D721Med (cell line): ENCODE data around the gene ENAH.

Experiments used
- DNase-seq: peaks from one replicate; pipeline ENCODE4 v3.0.0; 2011; ENCODE audit warnings: low spot score; ENCODE audit not compliant: insufficient read length
- FAIRE-seq: peaks from 2 replicates; lab custom pipeline; 2011; peaks lifted over from hg19 to GRCh38; lab: Jason Lieb, UNC
- TF ChIP-seq, protein P1 (sequence below): IDR thresholded peaks from 2 replicates; pipeline ENCODE4 v1.5.1; 2012; ENCODE audit warnings: mild to moderate bottlenecking, control low read depth; ENCODE audit not compliant: insufficient read depth; ENCODE audit errors: missing control alignments

ENAH gene

DNA sequence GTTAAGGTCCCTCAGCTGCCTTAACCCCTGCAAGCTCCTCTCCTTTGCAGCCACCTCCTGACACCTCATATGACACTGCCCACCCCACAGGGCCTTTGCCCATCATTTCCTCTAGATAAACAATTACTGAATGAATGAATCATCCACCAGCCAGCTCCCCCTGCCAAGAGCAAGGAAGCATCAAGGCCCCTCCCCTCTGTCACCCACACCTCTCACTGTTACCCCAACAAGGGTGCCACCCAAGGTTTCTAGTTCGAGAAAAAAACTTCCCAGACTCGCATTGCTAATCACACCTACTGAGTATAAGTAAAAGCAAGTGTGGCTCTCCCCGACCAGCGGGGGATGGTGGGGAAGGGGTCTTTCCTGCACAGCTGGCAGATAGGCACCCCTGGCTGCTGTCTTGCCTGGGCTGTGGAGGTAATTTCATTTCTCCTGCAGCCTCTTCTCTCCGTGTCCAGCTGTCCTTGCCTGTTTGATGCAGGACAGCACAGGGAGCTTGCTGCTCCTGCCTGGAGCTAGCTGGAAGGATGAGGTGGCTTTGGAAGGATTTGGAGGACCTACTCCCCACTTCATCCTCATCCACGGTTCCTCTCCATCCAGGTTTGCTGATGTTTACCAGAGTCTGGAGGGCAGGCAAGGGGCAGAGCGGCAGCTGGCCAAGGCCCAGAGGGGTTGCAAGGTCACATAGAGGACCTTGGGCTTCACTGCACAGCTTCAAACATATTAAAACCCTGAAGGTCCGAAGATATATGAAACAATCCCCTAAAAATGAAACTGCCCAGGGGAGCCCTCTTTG is 192.0 kb downstream of the ENAH start:
- DNase-seq, result no peak
- no peak for FAIRE-seq
- TF ChIP-seq, protein P1, sequence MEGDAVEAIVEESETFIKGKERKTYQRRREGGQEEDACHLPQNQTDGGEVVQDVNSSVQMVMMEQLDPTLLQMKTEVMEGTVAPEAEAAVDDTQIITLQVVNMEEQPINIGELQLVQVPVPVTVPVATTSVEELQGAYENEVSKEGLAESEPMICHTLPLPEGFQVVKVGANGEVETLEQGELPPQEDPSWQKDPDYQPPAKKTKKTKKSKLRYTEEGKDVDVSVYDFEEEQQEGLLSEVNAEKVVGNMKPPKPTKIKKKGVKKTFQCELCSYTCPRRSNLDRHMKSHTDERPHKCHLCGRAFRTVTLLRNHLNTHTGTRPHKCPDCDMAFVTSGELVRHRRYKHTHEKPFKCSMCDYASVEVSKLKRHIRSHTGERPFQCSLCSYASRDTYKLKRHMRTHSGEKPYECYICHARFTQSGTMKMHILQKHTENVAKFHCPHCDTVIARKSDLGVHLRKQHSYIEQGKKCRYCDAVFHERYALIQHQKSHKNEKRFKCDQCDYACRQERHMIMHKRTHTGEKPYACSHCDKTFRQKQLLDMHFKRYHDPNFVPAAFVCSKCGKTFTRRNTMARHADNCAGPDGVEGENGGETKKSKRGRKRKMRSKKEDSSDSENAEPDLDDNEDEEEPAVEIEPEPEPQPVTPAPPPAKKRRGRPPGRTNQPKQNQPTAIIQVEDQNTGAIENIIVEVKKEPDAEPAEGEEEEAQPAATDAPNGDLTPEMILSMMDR, result no peak

DNA sequence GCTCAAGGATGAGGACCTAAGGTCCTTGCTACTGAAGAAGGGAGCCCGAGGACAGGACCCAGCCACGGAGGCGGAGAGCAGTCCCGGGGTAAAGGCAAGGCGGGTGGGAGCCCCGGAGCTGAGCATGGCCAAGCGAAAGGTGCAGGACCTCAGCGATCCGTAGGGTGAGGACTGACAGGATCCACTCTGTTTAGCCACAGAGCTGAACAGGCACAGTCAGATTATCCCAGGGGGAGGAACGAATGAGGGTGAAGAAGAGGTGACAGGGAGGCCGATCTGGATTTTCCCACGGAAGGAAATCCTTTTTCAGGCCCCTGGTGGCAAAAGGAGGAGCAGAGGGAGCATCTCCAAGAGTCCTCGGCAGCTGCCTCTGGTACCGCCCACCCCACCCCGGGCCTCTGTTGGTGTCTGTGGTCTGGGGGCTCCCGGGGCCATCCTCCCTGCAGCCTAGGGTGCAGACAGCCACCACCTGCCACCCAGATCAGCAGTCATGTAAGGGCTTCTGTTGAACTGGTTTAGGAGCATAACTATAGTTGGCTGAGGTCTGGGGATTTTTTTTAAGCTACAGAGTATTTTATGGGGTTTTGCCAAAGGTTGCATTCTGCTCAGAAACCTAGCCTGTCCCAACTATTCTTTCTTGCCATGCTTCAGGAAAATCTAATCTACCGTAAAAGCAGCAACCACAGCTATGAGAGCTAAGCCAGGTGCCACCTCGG is 192.7 kb downstream of the ENAH start:
- DNase-seq (no peak), FAIRE-seq (no peak)
- TF ChIP-seq, protein P1, result no peak

DNA sequence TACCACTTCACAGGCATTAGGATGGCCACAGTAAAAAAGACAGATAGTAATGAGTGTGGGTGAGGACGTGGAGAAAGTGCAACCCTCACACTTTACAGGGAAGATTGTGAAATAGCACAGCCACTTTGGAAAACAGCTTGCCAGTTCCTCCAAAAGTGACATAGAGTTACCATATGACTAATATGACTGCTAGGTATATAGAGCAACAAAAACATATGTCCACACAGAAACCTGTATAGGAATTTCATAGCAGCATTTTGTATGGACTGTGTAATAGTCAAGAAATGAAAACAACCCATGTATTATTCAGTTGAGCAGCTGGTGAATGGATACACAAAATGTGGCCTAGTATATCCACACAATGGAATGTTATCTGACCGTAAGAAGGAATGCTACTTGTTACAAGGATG is 194.7 kb downstream of the ENAH start:
- no peak for FAIRE-seq
- TF ChIP-seq, protein P1, result no peak
- no peak for DNase-seq

DNA sequence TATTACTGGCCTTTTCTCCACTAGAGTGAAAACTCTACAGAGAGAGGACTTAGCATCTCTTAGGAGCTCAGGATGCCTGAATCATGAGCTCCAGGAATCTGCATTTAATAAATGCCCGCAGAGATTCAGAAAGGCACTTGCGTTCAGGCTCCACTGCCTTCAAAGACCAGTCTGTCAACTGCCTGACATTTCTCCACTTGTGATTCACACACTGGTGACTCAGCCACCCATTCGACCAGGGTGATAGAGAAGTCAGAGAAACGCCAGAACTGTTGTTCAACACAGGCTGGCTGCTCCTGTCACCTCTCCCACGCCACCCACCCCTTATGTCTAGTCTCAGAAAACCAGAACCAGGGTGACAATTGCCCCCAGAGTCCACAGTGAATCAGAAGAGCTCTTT is 198.2 kb downstream of the ENAH start:
- no peak for DNase-seq
- TF ChIP-seq, protein P1, result no peak
- no peak for FAIRE-seq

DNA sequence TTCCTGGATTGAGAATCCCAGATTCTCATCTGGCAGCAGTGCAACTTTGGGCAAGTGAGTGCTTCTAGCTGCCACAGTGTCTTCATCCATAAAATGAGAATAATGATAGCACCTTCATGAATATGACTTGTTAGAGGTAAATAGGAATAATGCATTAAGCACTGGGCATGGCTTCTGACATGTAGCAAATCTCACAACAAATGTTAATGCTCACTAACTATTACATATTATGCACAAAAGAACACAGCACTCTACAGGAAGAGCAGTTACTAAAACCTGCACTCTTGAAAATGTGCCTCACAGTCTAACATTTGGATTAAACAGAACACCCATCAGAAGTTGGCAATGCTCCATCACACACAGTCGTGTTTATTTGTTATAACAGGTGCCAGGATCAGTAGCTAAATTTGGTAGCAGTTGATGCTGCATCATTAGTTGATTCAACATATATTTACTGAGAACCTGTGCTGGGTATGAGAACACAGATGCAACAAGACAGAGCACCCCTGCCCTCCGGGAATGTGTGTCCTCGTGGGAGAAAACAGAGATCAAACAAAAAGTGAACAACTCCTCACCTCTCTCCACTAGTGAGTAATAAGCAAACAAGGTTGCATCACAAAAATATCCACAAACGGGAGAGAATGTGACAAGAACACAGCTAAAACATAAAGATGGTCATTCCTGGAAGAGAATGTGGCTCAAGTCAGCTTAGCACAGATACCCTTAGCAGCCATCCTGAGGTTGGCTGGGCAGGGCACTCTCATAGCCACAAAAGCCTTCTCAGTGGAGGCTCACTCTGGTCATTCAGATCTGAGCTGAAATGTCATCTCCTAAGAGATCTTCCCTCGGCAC is 198.9 kb downstream of the ENAH start:
- DNase-seq, result no peak
- TF ChIP-seq, protein P1, result no peak
- FAIRE-seq, result no peak

DNA sequence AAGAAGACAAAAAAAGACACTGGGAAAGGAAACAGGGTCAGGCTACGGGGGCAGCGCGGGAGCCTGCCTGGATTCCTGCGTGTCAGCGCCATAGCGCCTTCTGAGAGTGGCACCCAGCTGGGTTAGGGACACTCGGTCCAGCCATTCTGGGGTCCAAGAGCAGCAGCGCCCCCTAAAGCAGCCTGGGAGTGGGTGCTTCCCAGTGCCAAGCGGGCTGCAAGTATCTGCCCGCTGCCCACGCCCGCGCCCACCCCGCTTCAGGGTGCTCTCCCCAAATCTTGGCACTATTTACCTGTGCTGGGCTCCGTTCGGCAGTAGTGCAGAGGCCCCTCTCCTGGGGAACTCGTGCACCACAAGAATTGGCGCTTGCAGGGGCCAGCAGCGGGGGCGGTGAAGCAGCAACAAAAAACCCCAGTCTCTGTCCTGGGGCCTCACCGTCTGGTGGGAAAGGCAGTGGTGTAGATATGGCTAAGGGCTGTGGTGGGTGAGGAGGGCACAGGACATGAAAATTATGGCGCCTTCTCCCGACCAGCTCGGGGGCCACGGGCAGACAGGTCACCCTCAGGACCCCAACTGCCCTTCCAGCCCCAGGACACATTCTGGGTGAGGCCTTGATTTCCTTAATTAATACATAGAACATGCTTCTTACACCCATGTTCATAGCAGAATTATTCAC is 200.9 kb downstream of the ENAH start:
- no peak for DNase-seq
- no peak for FAIRE-seq
- TF ChIP-seq, protein P1, result no peak
